Left ventricle myocardium superior (tissue), 1 donor: Measurements from ENCODE around the gene SAMD4B. TPM values are rescaled to one million over a fixed set of nuclear protein-coding genes. Genes with fewer than 3 reads are reported as not detected.

Source experiments
- ATAC-seq: fragments of 200-7000 bp; cut with Tn5 transposase; one replicate; pipeline ENCODE4 v1.9.1; 2020; ENCODE audit warnings: mild to moderate bottlenecking, moderate library complexity
- DNase-seq: peaks from one replicate; pipeline ENCODE4 v3.0.0-alpha.2; 2020
- intact Hi-C: fragments of 100-400 bp; cut with micrococcal nuclease; formaldehyde crosslinking; loops from one replicate; pipeline ENCODE4 v1.11.0; 2022
- total RNA-seq: library from RNA; stranded (reverse); fragmentation: NEBNext Ultra II Directional; extraction: Animal tissue kit (Norgen Biotek cat#: 25700); gene quantifications from one replicate; pipeline ENCODE4 v1.2.1, GENCODE V29; 2021
- donor health status: DM: no; HTN: yes; CAD: no; lungs with severe emphysema.

The SAMD4B gene
- total RNA-seq, 1 donor from 2014 or later: 50.7 TPM

DNA sequence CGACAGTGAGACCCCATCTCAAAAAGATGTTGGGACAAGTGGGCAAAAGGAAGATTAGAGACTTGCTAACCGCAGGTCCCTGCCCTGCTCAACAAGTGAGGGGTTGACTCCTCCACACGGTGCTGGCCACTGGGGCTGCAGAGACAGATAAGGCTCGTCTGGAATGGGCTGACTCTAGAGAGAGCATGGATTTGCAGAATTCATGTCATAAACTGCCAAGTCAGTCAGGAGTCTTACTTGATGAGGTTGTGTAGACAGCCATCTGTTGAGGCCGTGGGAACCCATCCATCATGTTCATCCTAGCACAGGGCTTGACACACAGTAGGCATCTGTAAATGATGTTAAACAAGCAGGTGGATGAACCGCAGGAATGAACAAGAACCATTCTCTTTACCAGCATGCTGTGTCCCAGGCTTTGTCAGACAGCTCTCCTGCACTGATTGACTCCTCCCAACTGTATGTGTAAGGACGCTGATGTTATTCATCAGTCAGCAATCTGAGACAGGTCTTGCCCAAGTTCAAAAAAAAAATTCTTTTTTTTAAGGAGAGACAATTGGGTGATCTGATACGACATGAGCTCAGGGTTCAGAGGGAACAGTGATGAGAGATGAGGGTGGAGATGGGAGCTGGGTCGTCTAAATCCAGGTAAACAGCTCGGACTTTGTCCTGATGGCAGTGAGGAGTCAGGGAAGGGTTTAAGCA is 39.8 kb downstream of the SAMD4B start:
- no peak for DNase-seq
- intact Hi-C loops: no loop called here
- ATAC-seq: no peak

DNA sequence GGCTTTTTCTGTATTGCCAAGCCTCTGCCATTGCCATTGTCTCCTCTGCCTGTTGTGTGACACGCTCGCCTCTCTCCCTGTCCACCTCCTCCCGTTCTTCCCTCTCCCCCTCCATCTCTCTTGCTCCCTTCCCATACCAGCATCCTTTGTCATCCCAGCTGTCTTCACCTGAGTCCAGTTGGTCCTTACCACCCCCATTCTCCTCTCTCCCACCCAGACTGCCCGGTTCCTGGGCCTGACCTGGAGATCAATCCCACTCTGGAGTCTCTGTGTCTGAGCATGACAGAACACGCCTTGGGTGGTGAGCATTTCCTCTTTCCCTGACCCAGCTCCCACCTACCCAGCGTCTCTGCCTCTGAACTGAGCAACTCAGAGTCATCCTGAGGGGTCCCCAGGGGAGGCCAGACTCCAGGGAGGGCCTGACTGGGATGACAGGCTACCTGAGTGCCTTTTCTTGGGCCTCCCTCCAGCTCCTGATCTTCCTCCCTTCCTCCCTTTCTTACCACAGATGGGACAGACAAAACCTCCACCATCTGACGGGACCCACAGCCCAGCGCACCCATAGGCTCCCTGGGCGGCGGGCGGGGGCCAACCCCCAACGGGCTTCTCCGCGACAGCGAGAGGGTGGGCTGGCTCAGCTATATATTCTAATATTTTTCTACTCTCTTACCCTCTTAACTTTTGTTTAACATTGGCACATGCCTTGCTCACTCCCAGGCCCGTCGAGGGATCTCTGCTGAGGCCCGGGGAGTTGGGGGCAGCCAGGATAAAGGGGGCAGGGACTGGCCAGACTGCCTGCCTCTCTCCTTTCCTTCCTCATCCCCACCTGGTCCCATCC is 41.0 kb downstream of the SAMD4B start:
- intact Hi-C loops: no loop called here

DNA sequence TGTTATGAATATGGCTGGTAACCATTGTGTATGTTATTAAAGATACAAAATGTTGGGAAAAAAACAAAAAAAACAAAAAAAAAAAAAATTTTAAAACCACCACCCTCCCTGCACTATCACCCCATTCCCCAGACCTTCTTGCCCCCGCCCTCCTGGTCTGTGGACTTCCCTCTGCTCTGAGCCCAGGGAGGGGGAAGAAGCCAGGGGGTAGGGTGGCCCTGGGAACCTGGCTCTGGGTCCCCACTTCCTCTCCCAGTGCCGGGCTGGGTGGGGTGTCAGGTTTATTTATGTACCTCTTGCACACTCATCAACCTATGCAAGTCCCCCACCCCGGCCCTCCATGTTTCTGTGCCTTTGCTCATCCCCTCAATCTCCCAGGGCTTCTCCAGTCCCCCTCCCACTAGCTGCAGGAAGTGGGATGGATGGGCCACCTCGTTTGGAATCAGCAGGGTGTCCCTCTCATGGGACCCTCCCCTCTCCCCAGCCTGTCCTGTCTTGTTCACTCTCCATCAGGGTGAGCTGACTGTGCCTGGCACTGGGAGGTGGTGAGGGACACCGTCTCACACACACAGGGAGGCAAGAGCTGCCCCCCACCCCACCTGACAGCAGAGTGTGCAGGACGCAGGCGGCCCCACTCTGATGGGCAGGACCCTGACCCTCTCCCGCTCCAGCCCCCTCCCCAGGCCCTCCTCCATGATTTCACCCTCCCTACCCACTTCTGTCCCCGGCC is 42.8 kb downstream of the SAMD4B start:
- intact Hi-C loops: no loop called here
- ATAC-seq (no peak), DNase-seq (no peak)

More for the DNA sequence above, 41.0 kb downstream of the SAMD4B start:
- no peak for DNase-seq
- no peak for ATAC-seq

DNA sequence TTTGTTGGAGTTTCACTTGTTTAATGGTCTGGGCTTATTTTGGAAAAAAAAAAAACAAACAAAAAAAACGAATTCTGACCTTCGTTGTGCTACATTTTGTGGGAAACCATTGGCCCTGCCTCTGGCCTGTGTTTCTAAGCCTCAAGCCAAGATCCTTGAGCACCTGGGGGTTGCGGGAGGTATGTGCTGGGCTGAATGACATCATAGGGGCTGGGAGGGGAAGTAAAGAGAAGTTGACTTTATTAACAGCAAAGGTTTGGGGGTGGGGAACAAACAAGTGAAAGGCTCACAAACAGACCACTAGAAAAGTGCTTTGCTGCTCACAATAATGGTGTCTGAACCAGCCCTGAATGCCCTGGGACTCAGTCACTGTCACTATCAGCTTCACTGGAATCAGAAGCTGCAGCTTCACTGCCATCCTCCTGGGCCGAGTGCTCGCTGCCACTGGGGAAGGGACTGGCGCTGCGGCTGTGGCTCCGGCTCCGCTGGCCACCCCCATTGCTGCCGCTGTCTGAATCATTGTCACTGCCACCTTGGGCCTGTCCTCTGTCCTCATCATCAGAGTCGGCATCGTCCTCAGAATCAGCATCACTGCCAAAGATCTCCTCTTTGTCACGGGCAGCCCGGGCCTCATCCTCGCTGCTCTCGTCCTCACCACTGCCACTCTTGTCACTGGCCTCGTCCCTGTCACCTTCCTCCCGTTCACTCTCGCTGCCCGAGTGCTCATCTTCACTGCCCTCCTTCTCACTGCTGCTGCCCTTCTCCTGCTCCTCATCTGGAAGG is 43.6 kb downstream of the SAMD4B start:
- ATAC-seq (no peak), DNase-seq (no peak)
- intact Hi-C loops: no loop called here

DNA sequence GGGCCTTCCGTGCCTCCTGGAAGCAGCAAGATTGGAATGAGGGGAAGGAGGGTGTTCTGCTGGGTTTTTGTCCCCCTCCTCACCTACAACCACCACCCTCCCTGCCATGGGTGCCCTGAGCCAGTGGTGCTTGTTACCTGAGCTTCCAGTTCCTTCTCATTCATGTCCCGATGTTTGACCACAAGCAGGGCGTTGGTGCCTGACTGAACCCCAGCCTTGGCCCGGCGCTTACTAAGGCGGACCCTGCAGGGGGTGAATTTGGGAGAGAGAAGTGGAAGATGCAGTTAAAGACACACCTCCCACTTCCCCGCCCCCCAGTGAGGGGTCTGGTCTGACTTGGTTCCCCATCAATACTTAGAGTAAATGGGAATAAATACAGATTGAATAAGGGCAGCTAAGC is 44.3 kb downstream of the SAMD4B start:
- ATAC-seq (no peak), DNase-seq (no peak)
- intact Hi-C loops: no loop called here

DNA sequence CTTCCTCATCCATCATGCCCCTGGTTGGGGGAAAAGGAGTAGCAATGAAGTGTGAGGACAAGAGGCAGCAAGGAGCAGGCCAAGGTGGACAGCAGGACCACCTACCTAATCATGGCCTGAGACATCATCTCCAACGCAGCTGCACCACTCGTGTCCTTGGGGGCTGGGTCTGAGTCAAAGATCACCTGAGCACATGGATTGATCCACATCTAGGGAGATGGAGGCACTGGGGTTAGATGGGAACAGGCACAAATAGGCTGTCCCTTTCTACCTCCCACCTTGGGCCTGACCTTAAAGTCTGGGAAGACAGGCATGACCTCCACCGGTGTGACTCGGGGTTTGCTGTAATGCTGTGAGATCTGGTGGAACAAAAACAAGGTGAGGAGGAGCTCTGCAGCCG is 46.4 kb downstream of the SAMD4B start:
- ATAC-seq (no peak), DNase-seq (no peak)
- intact Hi-C loops: no loop called here

DNA sequence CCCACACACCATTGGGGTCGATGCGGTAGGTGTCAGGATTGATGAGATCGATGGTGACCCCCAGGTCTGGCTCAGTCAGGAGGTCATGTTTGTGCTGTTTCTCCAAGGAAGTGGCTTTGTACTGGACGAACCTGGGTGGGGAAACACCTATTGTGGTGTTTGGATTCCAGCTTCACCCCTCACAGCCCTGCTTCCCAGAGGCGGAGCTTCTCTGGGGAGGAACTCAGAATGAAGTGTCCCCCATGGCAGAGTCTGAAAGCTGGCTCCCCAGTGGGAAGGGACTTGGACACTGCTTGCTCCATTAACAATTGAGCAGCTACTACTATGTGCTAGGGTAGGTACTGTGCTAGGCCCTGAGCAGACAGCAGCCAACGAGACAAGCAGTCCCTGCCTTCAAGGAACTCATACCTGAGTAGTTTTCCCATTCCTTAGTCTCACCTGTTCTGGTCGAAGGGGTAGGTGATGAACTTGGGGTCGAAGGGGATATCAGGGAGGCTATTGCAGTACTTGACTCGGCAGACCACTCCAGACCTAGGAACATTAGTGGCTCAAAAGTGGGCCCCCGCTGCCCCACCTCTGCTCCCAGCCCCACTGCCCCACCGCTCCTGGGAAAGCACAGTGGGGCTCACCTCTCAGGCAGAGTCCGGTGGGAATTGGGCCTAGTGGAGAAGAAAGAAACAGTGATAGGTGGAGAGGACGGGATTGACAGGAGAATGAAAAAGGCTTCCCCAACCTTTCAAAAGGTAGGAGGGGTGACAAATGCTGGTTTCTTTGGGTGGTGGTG is 47.6 kb downstream of the SAMD4B start:
- no peak for ATAC-seq
- intact Hi-C loops: no loop called here
- no peak for DNase-seq

DNA sequence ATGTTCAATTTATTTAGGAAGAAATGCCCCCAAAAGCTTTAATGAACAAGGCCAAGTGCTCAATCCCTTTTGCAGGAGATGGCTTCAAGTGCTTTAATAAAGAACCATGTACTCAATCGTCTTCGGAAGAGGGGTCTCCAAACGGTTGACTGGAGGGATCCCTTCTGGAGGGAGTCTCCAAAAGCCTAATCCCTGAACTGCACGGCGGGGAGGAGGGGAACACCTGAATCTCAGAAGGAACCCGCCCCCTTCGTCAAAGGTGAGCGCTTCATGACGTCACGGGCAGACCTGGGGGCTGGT is 48.2 kb downstream of the SAMD4B start:
- no peak for DNase-seq
- no peak for ATAC-seq
- intact Hi-C loops: no loop called here

DNA sequence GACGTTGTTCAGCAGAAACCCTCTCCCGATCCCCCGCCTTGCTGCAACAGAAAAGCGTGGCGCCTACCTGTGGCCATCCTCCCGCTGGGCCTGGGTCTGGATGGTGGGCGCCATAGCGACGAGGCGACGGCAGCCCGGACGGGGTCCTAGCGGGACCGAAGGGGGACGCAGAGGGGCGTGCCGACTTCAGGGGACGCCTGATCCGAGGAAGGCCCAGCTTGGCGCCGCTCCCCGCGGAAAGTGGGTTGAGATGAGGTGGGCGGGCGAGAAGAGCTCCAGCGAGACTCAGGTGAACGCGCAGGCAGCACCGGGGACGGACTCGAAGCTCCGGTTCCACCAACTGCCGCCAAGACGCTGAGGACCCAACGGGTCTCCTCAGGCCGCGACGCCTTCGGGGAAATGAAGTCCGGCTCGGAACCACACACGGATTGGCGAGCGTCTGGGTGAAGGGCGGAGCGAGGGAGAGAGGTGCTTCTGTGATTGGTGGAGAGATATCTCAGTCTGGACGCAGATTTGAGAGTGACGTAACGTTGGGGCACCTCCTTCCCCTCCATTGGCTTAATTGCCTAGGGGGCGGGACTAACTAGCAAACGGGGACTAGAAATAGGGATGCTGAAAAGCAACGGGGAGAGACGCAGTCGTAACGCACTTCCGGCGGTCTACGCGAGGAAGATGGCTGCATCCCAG is 48.7 kb downstream of the SAMD4B start, which contains the start of the genes MED29 and PAF1:
TSS of gene MED29 (plus strand) at position 628 of the 687 bp plus-strand sequence. CDS start at position 673, 45 bp downstream.
TSS of gene PAF1 (minus strand) at position 356 of the 687 bp plus-strand sequence. CDS start at position 114, 242 bp downstream.
- peak; percentile 96 for DNase-seq
- peak; percentile 97 for ATAC-seq
- intact Hi-C loops: no loop called here

DNA sequence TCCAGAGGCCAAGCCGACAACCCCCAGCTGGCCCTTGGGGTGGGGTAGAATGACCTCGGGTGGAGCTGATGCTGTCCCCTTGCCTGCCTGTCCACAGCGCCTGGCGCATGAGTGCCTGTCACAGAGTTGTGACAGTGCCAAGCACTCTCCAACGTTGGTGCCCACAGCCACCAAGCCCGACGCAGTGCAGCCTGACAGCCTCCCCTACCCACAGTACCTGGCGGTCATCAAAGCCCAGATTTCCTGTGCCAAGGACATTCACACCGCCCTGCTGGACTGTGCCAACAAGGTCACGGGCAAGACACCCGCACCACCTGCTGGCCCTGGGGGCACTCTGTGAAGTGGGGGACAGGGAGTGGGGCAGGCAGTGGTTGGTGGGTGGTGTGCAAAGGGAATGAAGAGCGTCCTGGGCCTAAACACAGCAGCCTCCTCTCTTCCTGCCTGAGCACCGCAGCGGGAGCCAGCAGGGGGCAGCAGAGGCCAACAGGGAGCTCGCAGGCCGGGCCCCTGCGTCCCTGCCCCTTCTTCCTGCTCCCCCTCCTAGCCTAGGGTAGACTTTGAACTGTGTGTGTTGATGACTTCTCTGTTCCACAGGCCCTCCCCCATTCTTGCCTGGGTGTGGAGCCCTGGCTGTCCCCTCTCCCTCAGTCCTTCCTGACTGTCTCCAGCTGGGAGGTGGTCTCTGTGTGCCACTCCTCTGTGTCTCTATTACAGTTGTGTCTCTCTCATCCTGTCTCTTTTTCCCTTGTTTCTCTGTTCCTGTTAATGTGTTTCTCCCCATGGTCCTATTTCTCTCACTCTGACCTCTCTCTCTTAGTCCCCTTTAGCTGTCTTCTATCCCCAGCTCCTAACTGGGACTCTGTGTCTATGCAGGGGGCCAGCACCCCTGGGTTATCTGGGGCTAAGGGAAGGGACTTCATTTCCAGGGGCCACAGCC is 55.4 kb downstream of the SAMD4B start:
- peak; percentile 78 for ATAC-seq
- DNase-seq: peak; percentile 95
- intact Hi-C loops: loop anchor here (2.0 kb wide), 1 partner anchor 13 kb away; no protein-coding TSS in a partner anchor

DNA sequence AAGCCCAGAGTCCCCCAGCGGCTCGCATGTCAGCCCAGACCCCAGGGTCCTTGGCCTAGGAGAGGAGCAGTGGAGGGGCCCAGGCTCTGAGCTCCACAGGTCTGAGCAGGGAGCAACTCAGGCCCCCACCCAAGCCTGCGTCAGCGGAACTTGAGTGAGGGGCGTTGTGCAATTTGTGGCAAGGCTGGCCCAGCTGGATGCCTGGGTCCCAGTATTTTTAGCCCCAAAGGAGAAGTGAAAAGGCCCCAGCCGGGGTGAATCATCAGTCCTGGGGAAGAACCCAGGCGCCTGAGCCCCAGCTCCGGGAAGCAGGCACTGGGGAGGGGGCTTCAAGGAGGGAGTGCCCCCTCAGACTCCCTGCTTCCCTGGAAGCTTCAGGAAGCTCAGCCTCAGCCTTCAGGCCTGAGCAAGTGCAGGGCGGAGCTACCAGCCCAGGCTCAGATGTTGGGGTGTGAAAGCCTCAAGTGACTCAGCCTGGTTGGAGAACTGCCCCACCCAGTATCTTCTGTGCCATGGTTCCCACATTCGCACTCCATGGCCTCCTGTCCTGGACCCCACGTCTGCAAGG is 56.2 kb downstream of the SAMD4B start:
- DNase-seq (peak; percentile 81), ATAC-seq (peak; percentile 12)
- intact Hi-C loops: no loop called here

DNA sequence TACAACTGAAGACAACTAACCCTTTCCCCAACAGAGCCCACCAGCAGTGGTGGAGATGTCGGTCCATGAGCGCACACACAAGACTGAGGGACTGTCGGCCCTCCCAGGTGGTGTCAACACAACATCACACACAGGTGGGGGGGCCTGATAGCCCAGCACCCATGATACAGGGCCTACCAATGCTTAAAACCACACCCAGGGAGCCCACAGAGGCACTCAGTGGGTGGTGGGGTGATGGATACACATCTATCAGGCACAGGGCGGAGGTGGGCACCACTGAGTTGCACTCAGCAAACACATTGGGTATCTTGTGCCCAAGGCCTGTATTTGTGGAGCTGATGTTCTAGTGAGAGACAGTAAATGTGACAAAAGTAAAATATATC is 57.4 kb downstream of the SAMD4B start:
- ATAC-seq: no peak
- intact Hi-C loops: no loop called here
- no peak for DNase-seq

DNA sequence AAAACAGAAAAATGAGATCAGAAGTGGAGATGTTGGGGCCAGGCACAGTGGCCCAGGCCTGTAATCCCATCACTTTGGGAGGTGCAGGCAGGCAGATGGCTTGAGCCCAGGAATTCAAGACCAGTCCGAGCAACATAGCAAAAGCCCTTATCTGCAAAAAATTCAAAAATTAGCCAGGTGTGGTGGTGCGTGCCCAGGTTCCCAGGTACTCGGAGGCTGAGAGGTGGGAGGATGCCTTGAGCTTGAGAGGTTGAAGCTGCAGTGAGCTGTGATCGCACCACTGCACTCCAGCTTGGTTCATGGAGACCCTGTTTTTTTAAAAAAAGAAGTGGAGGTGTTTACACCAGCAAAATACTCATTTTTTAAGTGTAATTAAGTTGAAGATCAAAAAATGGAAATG is 57.8 kb downstream of the SAMD4B start:
- ATAC-seq: no peak
- intact Hi-C loops: no loop called here
- no peak for DNase-seq

DNA sequence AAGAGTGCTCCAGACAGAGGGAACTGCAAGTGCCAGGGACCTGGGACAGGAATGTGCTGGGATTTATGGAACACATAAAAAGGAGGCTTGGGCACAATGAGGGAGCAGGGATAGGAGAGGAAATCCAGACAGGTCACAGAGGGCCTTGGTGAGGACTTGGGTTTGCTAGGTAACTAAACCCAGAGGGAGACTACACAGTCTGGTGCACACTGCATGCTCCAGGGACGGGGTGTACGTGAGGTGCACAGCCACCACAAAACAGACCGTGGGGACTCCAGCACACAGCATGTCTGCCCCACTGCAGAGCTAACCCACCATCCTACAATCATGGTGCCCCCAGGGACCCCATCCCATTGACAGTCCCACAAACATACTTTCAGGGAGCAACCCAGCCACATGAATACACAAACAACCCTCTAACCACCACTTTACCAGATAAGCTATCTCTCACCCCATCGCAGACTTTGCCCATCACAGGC is 58.9 kb downstream of the SAMD4B start:
- DNase-seq (no peak), ATAC-seq (no peak)
- intact Hi-C loops: no loop called here

DNA sequence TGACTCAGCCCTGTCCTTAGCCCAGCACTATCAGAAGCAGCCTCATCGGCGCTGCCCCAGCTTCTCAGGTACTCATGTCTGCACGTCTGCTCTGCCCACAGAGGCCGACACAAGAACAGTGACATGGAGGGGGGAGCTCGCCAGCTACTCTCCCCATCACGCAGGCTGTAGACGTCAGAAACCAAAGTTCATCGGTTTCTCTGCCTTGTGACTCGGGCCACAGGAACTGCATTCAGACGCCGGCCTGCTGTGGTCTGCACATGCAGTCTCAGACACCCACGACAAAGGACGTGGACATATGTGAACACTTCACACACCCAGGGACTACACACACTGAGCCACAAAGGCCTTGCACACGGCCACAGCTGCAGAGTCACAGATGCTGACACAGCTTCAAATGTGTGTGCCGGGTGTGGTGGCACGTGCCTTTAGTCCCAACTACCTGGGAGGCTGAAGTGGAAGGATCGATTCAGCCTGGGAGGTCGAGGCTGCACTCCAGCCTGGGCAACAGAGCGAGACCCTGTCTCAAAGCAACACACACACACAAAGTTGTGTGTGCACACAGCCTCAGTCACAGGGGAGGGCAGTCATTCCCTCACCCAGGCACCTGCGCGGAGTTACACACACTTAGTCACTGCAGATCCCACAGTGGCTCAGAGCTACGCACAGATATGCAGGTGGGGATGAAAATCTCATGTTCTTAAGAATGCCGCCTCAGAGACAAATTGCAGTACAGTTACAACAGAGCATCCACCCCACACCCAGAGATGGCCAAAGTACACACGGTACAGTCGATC is 59.5 kb downstream of the SAMD4B start:
- intact Hi-C loops: no loop called here
- peak; percentile 56 for DNase-seq
- no peak for ATAC-seq
